GM18861 (cell line): ENCODE data around the gene WDR72.
"Not testable (repeated sequence)": the region's sequence is repeated elsewhere in the genome, so short reads cannot be mapped to it uniquely, and the experiment has no call there.

Experiments
- ATAC-seq: cut with Tn5 transposase; IDR thresholded peaks from one replicate; pipeline ENCODE4 v1.9.1; 2021; ENCODE audit not compliant: unreplicated experiment

The WDR72 gene

GRCh38 chr15:53710906-53711305 is 48.6 kb downstream of the WDR72 start:
- no peak for ATAC-seq

DNA sequence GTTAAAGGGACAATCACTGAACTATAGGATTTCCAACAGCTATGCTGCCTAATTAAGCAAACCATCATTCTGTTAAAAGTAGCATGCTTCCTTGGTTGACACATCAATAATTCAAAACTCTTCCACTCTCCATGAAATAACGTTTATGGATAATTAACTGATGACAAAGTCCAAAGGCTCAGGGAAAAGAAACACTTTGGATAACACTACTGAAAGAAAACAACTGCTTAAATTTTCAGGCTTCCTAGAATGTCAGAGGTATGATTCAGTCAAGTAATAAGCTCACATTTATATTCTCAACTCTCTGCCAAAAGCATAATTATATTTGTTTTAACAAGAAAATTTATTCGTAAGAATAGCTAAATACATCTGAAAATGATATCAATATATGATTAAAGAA is 49.6 kb downstream of the WDR72 start:
- no peak for ATAC-seq

- ATAC-seq, result no peak
These were observed 64.1 kb downstream of the WDR72 start for GRCh38 chr15:53695365-53695764.

DNA sequence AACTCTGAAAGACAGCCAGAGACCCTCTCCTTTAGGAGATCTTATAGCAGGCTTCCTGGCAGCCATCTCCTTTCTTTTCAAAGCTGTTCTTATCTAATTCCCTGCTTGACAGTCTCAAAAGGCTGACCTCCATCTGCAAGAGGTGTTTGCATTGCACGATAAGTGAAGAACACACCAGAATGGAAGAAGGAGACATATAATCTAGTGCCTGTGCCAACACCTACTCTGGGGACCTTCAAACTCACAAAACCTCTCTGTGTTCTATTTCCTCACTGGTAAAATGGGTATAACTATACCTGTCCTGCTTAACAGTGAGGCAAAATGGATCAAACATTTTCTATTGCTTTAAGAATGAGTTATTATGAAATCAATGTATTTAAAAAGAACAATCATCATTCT is 65.0 kb downstream of the WDR72 start:
- no peak for ATAC-seq

GRCh38 chr15:53693729-53694475 is 65.6 kb downstream of the WDR72 start:
- ATAC-seq, result no peak

GRCh38 chr15:53684162-53684561 is 75.3 kb downstream of the WDR72 start:
- ATAC-seq, result not testable (repeated sequence)

DNA sequence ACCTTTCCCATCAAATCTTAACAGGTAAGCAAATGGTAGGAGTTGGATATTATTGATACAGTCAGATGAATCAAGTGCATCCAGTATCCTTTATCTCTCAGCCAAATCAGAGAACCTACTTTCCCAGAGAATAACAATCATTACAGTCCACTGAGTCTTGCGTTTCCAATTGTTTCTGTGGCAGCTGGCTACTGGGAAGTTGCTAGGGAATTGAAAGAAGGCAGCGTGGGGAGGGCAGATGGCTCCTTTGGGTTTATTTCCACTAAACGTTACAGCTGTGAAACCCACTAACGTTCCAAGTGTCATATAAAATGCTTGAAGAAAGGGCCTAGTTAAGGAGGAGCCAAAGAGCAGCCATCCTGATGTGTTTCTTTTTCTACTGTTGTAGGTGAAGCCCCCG is 78.4 kb downstream of the WDR72 start:
- ATAC-seq, result no peak

GRCh38 chr15:53675832-53676231 is 83.6 kb downstream of the WDR72 start:
- ATAC-seq, result no peak

DNA sequence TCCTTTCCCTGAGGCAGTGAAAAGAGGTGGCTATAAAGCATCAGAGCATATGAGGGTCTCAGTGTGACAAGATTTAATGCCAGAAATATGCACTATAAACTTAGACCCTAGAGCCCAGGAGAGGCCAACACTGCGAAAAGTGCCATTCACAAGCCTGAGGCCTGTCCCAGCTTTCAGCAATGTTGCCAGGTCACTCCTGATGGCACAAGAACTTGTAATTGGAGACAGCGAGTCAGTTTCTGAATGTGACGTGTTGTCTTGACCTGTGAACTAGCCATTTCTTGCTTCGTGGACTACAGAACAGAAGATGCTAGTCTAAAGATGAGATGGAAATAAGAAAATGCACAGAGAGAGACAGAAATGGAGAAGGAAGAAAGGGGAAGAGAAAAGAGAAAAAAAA is 87.9 kb downstream of the WDR72 start:
- no peak for ATAC-seq

- no peak for ATAC-seq
These were observed 88.8 kb downstream of the WDR72 start for GRCh38 chr15:53670701-53671100.

- ATAC-seq, result no peak
These were observed 93.5 kb downstream of the WDR72 start for GRCh38 chr15:53665930-53666329.

GRCh38 chr15:53658827-53659555 is 100.5 kb downstream of the WDR72 start:
- ATAC-seq, result no peak

- ATAC-seq, result no peak
These were observed 101.2 kb downstream of the WDR72 start for GRCh38 chr15:53658255-53658654.

- no peak for ATAC-seq
These were observed 110.5 kb downstream of the WDR72 start for GRCh38 chr15:53648934-53649333.

DNA sequence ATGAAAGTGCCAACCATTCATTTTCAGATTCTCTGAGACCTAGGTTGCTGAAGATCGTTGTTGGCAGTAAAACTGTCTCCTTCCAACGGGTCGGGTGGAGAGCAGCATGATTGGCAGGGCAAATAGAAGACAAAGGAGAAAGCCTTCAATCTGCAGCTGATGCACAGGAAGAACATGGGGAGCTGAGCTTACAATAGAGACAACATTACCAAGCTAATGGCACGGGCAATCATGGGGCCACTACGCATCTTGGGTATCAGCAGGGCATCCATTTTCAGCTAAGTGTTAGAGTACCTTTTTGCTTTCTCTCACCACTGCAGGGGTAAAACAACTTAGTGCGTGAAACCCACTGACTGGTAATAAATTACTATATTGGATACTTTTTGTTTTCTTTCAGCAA is 114.8 kb downstream of the WDR72 start:
- ATAC-seq, result no peak

- no peak for ATAC-seq
These were observed 124.9 kb downstream of the WDR72 start for GRCh38 chr15:53634517-53635106.

- ATAC-seq, result no peak
These were observed 132.2 kb downstream of the WDR72 start for GRCh38 chr15:53627279-53627678.

DNA sequence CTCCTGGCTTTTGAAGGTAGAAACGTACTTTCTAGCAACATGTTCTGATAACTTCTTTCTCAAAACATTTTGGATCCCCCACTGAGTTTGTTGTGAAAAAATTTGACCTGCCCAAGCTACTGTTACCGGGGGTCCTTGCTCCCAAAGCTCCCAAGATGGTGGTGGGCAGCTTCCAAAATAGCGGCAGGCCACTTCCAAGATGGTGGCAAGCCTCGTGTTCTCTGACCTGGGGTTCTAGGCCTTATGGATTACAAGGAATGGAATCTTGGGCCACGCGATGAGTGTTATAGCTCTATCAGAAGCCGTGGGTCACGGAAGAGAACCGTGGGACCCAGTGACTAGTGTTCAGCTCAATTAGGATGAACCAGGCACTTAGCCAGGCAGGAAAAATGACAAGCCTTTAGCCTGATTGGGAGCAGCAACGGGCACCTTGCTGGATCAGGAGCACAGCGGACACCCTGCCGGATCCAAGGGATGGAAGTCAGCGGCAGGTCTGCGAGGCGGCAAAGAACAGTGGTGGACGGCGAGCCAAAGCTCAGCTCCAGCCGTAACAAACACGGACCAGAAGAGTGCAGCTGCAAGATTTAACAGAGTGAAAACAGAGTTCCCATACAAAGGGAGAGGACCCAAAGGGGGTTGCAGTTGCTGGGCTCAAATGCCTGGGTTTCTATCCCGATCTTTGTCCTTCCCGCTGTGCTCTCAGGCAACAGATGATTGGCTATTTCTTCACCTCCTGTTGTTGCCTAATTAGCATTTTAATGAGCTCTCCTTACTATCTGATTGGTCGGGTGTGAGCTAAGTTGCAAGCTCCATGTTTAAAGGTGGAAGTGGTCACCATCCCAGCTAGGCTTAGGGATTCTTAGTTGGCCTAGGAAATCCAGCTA is 133.3 kb downstream of the WDR72 start:
- ATAC-seq, result no peak

DNA sequence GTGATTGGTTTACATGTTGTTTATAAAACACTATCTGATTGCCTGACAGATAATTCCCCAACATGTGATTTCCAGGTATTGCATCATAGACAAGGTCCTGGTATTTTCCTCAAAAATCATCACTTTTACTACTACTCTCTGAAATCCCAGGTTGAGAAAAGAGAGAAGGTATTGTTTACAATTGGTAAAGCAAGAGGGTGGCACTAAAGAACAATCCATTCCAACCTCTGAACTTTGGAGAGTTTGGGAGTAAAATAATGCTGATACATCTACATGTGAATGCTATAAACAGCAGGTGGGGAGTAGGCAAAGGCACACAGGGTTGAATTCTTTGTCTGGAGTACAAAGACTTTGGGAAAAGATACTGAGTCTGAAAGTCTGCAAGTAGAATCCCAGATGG is 134.2 kb downstream of the WDR72 start:
- no peak for ATAC-seq

GRCh38 chr15:53618461-53618860 is 141.0 kb downstream of the WDR72 start:
- no peak for ATAC-seq
